Suprapubic skin (tissue), 4 donors: ENCODE measurements around the gene RHBDD1.

Experiments
- EP300 ChIP-seq: sonication (generic); formaldehyde crosslinking; IDR thresholded peaks from one replicate; pipeline ENCODE4 v1.6.1; 2017; ENCODE audit warnings: antibody characterized with exemption
- POLR2A ChIP-seq, 2 donors: fragments of 450-650 bp; IDR thresholded peaks; one replicate each; pipeline ENCODE4 v1.6.1; 2017; ENCODE audit warnings: antibody characterized with exemption in 2 of 2, mild to moderate bottlenecking in 2 of 2, moderate library complexity in 2 of 2
- POLR2AphosphoS5 ChIP-seq, 3 donors: sonication (generic); formaldehyde crosslinking; IDR thresholded peaks; one replicate each; pipeline ENCODE4 v1.6.1; 2017; ENCODE audit warnings: antibody characterized with exemption in 3 of 3
- TF ChIP-seq, protein P1 (sequence below), 2 donors: fragments of 200-600 bp in 1 of 2; fragments of 450-650 bp in 1 of 2; sonication (generic) in 1 of 2; IDR thresholded peaks; one replicate each; pipeline ENCODE4 v1.5.1; 2016 to 2019; ENCODE audit warnings: antibody characterized with exemption in 2 of 2, mild to moderate bottlenecking in 1 of 2, moderate library complexity in 1 of 2

DNA sequence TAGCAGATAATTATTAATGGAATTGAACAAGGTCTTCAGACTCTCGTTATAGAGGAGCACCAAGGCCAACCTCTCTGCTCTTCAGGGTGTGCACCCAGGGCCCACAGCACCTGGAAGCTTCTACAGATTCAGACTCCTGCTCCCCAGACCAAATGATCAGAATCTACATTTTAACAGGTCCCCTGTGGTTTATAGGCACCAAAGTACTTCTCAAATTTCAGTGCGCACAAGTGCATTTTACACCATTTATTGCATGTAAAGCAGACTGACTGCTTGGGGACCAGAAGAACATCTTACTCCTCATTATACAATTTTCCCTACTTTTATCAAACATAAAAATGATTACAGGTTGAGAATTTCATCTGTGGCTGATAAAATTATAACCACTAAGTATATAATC lies 164.3 kb downstream of the RHBDD1 start:
- TF ChIP-seq POLR2AphosphoS5 (IDR thresholded peaks at IDR 0.05) (no peak), POLR2A (IDR thresholded peaks at IDR 0.05) (no peak), EP300 (no peak)
- TF ChIP-seq, protein P1, sequence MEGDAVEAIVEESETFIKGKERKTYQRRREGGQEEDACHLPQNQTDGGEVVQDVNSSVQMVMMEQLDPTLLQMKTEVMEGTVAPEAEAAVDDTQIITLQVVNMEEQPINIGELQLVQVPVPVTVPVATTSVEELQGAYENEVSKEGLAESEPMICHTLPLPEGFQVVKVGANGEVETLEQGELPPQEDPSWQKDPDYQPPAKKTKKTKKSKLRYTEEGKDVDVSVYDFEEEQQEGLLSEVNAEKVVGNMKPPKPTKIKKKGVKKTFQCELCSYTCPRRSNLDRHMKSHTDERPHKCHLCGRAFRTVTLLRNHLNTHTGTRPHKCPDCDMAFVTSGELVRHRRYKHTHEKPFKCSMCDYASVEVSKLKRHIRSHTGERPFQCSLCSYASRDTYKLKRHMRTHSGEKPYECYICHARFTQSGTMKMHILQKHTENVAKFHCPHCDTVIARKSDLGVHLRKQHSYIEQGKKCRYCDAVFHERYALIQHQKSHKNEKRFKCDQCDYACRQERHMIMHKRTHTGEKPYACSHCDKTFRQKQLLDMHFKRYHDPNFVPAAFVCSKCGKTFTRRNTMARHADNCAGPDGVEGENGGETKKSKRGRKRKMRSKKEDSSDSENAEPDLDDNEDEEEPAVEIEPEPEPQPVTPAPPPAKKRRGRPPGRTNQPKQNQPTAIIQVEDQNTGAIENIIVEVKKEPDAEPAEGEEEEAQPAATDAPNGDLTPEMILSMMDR (IDR thresholded peaks at IDR 0.05), result no peak
